GM19452 (cell line): Measurements from ENCODE around the gene KRTAP10-2.
"Not testable (repeated sequence)": the region's sequence is repeated elsewhere in the genome, so short reads cannot be mapped to it uniquely, and the experiment has no call there.

Experiments
- ATAC-seq: cut with Tn5 transposase; IDR thresholded peaks from one replicate; pipeline ENCODE4 v1.9.1; 2021; ENCODE audit not compliant: unreplicated experiment

Gene KRTAP10-2

GRCh38 chr21:44568261-44568660 is 17.0 kb upstream of the KRTAP10-2 start:
- no peak for ATAC-seq

GRCh38 chr21:44567481-44568171 is 16.3 kb upstream of the KRTAP10-2 start:
- no peak for ATAC-seq

DNA sequence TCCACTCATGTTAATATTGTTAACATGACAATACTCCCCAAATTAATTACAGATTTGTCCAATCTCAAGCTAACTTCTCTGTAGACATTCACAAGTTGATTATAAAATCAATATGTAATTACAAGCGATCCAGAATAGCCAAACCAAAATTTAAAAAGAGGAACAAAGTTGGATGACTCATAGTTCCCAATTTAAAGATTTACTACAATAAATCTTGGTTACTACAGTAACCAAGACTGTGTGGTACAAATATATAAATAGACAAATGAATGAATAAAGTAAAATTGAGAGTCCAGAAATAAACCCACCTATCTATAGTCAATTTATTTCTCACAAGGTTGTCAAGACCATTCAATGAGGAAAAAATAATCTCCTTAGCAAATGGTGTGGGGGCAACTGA is 15.1 kb upstream of the KRTAP10-2 start:
- ATAC-seq = no peak

GRCh38 chr21:44564886-44565598 is 13.7 kb upstream of the KRTAP10-2 start:
- ATAC-seq = no peak

- no peak for ATAC-seq
Observed at GRCh38 chr21:44564099-44564498, 12.8 kb upstream of the KRTAP10-2 start.

DNA sequence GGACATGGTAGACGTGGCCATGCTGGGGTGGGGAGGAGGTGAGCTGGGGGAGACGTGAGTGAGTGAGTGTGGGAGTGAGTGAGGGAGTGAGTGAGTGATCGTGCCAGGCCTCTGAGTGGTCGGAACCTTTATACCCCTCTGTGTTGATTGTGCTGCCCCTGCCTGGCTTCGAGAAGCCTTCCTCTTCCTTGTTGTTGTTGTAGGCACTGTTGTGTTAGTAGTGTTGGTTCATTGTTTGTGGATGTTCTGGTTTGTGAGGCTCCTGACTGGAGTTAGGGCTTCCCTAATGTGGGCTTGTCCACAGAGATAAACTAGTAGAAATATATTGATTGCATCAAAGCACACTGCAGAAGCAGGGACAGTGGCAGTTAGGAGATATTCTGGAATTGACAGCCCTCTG is 7.4 kb upstream of the KRTAP10-2 start, which contains the start of gene KRTAP10-3:
KRTAP10-3 (minus strand) TSS at position 101 of the 400 bp plus-strand sequence; CDS start at position 21, 80 bp downstream.
- ATAC-seq = no peak

DNA sequence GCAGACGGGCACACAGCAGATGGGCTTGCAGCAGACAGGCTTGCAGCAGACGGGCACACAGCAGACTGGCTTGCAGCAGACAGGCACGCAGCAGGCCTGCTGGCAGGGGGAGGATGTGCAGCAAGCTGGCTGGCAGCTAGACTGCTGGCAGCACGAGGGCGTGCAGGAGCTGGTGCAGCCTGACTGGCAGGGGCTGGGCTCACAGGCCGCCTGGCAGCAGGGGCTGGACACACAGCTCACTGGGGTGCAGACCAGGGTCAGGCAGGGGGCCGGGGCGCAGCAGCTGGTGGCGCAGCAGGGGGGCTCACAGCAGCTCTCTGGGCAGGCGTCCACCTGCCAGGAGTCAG is 7.0 kb upstream of the KRTAP10-2 start:
- not testable (repeated sequence) for ATAC-seq

GRCh38 chr21:44557491-44558328 is 6.4 kb upstream of the KRTAP10-2 start:
- no peak for ATAC-seq

- ATAC-seq = no peak
Observed at GRCh38 chr21:44556879-44557278, 5.6 kb upstream of the KRTAP10-2 start.

DNA sequence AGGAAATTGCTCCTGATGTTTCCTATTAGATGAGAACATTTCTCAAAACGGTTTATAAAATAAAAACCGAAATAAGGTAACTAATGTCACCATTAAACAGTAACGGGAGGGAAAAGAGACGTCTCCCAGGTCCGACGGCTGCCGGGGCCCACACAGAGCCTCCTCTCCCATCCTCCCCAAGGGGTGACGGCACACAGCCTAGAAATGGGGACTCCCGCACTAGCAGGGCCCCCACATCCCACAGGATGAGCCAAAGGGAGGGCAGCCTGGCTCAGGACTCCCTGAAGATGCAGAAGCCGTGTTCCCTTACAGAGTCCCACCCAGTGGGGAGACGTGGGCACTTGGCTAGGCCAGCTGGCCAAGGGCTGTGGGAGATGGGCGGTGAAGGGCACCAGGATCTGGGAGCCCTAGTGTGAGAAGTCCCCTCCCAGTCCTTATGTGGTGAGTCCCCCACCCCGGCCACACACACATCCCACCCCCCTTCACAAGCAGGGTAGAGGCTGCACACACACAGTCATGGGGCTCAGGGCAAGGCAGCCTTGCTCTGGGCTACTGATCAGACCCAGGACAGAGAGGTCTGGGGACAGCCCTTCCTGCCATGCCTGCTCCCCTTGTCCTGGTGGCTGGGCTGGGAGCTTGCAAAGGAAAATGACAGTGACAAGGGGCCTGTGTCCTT is 4.0 kb upstream of the KRTAP10-2 start:
- ATAC-seq = no peak

GRCh38 chr21:44552681-44553080 is 1.4 kb upstream of the KRTAP10-2 start:
- ATAC-seq = no peak

DNA sequence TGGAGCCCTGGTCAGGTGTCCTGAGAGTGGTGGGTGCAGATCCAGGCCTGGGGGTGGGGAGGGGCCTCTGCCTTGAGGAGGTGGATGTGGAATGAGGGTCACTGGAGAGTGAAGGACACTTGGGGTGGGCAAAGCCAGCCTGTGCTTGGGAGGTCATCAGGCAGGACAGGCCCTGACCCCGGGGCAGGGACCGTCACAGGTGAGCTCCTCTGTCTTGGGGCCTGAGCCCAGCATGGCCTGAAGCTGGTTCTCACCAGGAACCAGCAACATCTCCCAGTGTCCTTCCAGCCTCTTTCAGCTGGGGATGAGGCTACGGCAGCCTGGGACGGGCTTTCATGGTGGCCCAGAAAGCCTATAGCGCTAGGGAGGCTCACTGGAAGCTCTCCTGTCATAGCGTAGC is 831 bp upstream of the KRTAP10-2 start:
- no peak for ATAC-seq

GRCh38 chr21:44550807-44551206 is 498 bp downstream of the KRTAP10-2 start:
- ATAC-seq = no peak

DNA sequence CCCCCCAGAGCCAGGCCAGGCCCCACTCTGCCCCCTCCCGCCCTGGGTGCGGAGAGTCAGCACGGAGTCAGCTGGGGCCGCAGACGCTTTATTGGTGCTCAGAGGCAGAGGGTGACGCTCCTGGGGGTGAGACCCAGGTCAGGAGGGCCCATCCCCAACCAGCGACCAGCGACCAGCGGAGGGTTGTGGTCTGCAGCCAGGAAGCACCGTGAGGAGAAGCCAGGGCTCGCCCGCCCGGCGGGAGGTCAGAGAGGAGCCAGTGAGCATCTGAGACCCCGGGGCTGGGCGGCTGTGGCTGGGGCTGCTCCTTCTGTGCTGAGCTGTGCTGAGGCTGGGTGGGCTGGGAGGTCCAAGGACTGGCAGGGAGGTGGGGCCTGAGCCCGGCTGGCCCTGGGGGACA is 1.0 kb downstream of the KRTAP10-2 start:
- ATAC-seq = not testable (repeated sequence)

DNA sequence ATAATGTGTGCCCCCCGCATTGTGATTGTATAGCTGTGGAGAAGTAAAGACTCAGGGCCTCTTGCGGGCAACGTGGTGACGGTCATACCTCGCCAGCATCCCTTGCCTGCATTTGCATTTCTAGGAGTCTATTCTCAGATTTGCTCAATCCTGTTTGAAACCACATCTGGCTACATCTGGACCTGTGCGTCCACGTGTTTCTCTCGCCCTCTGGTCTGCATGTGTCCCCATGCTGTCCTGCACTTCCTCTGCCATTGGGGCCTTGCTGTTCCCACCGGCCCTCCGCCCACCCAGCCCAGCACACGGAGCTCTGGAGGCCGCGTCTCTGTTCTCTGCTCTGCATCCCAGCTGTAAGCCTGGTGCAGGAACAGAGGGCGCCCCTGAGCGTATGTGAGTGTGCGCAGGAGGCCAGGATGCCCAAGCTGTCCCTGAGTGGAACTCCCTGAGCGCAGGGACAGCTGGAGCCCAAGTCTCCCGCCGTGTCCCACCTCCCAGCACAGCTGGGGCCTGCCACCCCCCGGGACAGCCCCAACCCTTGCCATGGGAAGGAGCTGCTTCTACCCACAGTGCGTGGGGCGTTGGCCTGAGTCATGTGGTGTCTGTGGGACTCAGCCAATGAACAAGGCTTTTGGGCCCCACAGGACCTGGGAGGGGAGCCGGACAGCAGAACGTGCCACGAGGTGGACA is 1.6 kb downstream of the KRTAP10-2 start:
- no peak for ATAC-seq

DNA sequence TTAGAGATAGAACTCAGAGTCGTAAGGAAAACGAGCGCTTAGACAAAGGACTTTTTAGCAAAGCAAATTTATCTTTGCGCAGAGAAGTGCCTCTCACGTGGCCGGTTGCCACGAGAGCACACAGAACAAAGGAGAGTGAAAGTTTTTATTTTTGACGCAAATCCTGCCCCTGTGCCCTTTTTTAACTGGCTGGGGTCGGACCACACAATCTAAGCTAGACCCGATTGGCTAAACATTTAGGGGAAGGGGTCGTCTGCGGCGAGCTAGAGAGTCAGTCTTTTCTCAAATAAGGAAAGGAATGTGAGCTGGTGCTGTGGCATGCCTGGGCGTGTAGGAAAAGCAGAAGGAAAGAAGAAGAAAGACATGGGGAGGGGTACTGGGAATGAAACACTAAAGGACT is 2.4 kb downstream of the KRTAP10-2 start:
- no peak for ATAC-seq

- ATAC-seq = no peak
Observed at GRCh38 chr21:44548381-44548780, 2.9 kb downstream of the KRTAP10-2 start.

DNA sequence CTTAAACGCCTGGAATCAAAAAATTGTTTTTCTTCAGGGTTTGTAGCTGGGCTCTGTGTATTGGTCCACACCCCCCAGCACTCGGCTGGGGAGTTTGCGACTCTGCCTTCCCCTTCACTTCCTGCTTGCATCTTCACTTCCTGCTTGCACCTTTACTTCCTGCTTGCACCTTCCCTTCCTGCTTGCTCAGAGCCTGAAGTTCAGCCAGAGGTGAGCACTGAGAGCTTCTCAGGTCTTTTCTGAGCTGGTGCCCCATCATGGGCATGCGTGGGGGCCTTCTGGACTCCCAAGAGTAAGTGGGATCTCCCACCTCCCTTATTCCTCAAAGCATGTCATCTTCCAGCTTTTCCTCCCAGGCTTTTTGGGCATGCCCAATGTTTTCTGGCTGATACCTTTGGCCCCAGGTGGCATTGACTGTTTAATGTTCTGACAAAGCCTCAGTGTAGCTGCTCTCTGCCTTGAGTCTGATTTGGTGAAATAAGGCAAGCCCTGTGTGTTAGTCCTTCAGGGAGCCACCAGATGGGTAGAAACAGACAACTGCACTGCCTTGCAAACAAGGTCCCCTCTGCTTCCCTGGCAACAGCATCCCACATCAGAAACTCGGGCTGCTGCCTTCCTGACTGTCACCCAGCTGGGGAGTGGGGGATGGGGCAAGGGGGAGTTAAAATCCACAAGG is 3.5 kb downstream of the KRTAP10-2 start:
- no peak for ATAC-seq

DNA sequence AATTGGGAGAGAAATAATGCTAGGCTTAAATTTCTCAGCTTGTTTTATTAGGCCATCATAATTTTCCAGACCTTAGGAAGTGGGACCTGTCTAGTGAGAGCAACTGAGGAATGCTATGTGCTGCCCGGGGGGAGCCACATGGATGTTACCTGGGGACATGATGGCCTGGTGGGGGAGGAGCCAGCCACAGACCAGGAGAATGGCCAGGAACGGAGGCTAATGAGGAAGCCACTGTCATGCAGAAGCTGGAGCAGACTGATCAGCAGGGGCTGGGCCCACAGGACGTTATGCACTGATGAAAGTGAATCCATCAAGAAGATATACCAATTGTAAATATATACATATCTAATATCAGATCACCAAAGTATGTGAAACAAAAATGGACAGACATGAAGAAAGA is 6.7 kb downstream of the KRTAP10-2 start:
- ATAC-seq = no peak

- ATAC-seq = no peak
Observed at GRCh38 chr21:44542716-44543115, 8.6 kb downstream of the KRTAP10-2 start.
